GM19025 (cell line): ENCODE data around the gene PDYN.

Experiments
- ATAC-seq: cut with Tn5 transposase; IDR thresholded peaks from one replicate; pipeline ENCODE4 v1.9.1; 2021; ENCODE audit warnings: mild to moderate bottlenecking, low read depth, moderate library complexity; ENCODE audit not compliant: unreplicated experiment

The PDYN gene

DNA sequence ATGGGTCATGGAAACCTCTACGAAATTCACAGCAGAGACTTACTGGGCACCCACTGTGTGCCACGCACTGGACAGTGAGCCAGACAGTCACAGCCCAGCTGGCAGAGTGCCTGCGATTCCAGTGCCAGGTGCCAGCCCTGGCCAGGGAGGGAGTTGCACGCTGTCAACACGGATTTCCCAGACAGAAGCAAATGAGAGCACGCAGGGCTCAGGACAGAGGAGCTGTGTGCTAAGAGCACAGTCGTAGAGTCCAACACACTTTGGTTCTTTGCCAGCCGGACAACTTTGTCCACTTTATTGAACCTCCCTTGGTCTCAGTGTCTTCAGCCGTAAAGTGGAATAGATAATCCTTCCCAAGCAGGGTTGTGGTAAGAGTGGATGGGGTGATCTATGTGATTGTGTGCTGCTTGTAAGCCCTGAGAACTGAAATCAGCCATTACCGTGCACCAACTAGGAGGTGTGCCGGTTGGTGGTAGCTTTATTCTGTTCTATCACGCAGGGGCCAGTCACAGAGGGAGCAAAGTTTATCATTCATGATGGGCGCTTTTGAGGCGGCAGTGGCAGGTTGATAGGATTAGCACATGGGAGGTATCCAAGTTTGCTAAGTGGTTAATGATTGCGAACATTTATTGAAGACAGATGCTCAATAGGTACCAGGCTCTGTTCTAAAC lies 58.0 kb downstream of the PDYN start:
- no peak for ATAC-seq

DNA sequence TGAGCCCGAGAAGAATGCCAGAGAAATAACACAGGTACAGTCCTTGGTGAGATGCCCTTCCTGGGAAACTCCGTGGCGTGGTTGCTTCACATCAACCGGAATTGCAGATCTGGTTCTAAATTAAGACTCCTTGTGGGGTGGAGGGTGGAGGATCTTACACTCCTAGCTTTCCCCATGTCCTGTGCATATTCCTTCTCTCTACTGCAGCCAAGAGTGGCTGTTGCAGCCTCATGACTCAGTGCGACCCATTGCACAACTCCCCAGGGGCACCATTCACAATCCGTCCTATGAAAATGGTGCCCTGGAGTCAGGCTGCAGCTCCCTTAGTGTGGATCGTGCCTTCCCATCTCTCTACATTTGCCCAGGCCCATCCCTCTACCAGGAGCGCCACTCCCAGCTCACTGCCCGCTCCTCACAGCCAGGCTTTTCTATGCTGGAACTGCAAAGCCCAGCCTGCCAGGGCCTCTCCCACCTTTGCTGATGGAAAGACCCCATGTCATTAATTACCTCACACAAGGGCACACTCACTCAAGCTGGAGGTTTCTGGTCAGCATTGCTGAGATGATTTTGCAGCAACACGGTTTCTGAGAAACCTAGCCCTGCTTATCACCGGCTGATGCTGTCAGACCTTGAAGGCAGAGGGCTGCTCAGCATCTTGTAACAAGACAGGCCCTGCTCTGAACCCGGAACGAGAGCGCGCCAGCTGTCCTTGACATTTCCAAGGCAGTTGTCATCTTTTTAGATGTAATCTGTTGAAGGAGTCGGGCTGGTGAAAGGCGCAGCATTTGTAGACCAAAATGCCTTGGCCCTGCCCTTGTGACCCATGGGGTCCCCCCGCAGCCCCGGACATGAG lies 58.9 kb downstream of the PDYN start:
- no peak for ATAC-seq

DNA sequence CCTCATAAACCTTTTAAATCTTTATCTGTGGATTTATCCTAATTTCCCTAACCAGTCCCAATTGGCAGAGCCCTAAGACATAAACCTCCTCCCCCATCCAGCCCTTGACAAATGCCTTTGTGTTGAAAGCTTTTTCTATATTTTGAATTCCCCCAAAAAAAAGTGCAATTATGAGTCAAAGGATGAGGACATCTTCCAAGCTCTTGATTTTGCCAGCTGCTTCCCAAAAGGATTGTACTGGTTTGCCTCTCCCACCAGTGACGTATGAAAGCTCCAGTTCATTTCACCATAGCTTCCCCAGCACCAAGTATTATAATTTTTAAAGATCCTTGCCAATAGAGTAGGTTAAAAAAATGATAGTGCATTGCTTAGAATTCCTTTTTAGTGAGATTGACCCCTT lies 59.7 kb downstream of the PDYN start:
- no peak for ATAC-seq

- ATAC-seq = no peak
Measured at GRCh38 chr20:1933465-1933870, 60.4 kb downstream of the PDYN start.

DNA sequence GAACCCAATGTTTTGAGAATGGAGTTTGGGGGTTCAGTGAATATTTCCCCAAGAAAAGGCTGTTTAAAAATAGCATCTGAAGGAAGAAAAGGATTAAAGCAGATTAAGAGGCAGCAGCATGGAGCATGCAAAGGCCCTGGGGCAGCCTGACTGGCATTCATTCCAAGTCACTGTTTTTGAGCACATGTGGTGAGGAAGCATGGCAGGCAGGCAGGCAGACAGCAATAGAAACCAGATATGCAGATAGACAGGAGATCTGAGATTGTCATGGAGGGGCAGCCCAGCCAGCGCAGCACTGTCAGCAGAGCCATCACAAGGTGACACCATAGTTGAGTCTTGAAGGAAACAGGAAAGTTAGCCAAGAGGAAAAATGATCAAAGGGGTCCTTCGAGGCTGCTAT lies 60.9 kb downstream of the PDYN start:
- no peak for ATAC-seq

GRCh38 chr20:1931830-1932229 lies 62.0 kb downstream of the PDYN start:
- no peak for ATAC-seq

- no peak for ATAC-seq
Measured at GRCh38 chr20:1930165-1930564, 63.7 kb downstream of the PDYN start.

GRCh38 chr20:1929460-1929859 lies 64.4 kb downstream of the PDYN start:
- ATAC-seq = no peak

- no peak for ATAC-seq
Measured at GRCh38 chr20:1928782-1929181, 65.1 kb downstream of the PDYN start.
